ENCODE data around the gene INSIG1.

DNA sequence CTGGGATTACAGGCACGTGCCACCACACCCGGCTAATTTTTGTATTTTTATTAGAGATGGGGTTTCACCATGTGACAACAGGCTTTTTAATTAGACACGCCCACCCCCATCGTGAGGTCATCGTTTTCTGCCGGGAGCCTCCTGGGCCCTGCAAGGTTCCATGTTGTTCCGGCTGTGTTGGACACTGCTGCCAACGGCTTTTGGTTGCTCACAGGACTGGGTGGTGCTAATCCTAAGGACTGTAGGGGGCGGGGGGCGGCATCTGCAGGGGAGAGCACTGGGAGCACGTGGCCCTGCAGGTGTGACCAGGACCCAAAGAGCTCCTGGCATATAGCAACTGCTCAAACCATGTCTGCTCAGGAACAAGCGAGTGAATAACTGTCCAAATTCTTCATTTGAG is 29.5 kb upstream of the INSIG1 start:
- TF ChIP-seq CTCF (conservative IDR thresholded peaks at IDR 0.05; ENCODE audit: low read depth in 2 of 2), result no peak
- no peak for TF ChIP-seq POLR2AphosphoS5 (IDR thresholded peaks at IDR 0.05; ENCODE audit: low read depth)
- TF ChIP-seq CREB1 (CRISPR knock-in tag; IDR thresholded peaks at IDR 0.05; ENCODE audit: low read depth), result no peak
- TF ChIP-seq EZH2 (IDR thresholded peaks at IDR 0.05; ENCODE audit: low read depth, unreplicated experiment), result no peak
- no peak for TF ChIP-seq REST (IDR thresholded peaks at IDR 0.05; ENCODE audit: unreplicated experiment)
- TF ChIP-seq EZH2phosphoT487 (IDR thresholded peaks at IDR 0.05; ENCODE audit: unreplicated experiment), result no peak
- no peak for TF ChIP-seq STAT1 (IDR thresholded peaks at IDR 0.05; ENCODE audit: unreplicated experiment)
- no peak for TF ChIP-seq JUNB (IDR thresholded peaks at IDR 0.05; ENCODE audit: unreplicated experiment)
- TF ChIP-seq, protein P1, sequence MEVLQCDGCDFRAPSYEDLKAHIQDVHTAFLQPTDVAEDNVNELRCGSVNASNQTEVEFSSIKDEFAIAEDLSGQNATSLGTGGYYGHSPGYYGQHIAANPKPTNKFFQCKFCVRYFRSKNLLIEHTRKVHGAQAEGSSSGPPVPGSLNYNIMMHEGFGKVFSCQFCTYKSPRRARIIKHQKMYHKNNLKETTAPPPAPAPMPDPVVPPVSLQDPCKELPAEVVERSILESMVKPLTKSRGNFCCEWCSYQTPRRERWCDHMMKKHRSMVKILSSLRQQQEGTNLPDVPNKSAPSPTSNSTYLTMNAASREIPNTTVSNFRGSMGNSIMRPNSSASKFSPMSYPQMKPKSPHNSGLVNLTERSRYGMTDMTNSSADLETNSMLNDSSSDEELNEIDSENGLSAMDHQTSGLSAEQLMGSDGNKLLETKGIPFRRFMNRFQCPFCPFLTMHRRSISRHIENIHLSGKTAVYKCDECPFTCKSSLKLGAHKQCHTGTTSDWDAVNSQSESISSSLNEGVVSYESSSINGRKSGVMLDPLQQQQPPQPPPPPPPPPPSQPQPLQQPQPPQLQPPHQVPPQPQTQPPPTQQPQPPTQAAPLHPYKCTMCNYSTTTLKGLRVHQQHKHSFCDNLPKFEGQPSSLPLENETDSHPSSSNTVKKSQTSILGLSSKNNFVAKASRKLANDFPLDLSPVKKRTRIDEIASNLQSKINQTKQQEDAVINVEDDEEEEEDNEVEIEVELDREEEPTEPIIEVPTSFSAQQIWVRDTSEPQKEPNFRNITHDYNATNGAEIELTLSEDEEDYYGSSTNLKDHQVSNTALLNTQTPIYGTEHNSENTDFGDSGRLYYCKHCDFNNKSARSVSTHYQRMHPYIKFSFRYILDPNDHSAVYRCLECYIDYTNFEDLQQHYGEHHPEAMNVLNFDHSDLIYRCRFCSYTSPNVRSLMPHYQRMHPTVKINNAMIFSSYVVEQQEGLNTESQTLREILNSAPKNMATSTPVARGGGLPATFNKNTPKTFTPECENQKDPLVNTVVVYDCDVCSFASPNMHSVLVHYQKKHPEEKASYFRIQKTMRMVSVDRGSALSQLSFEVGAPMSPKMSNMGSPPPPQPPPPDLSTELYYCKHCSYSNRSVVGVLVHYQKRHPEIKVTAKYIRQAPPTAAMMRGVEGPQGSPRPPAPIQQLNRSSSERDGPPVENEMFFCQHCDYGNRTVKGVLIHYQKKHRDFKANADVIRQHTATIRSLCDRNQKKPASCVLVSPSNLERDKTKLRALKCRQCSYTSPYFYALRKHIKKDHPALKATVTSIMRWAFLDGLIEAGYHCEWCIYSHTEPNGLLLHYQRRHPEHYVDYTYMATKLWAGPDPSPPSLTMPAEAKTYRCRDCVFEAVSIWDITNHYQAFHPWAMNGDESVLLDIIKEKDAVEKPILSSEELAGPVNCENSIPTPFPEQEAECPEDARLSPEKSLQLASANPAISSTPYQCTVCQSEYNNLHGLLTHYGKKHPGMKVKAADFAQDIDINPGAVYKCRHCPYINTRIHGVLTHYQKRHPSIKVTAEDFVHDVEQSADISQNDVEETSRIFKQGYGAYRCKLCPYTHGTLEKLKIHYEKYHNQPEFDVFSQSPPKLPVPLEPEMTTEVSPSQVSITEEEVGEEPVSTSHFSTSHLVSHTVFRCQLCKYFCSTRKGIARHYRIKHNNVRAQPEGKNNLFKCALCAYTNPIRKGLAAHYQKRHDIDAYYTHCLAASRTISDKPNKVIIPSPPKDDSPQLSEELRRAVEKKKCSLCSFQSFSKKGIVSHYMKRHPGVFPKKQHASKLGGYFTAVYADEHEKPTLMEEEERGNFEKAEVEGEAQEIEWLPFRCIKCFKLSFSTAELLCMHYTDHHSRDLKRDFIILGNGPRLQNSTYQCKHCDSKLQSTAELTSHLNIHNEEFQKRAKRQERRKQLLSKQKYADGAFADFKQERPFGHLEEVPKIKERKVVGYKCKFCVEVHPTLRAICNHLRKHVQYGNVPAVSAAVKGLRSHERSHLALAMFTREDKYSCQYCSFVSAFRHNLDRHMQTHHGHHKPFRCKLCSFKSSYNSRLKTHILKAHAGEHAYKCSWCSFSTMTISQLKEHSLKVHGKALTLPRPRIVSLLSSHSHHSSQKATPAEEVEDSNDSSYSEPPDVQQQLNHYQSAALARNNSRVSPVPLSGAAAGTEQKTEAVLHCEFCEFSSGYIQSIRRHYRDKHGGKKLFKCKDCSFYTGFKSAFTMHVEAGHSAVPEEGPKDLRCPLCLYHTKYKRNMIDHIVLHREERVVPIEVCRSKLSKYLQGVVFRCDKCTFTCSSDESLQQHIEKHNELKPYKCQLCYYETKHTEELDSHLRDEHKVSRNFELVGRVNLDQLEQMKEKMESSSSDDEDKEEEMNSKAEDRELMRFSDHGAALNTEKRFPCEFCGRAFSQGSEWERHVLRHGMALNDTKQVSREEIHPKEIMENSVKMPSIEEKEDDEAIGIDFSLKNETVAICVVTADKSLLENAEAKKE (CRISPR knock-in tag; IDR thresholded peaks at IDR 0.05), result no peak
- no peak for TF ChIP-seq NANOG (IDR thresholded peaks at IDR 0.05; ENCODE audit: borderline replicate concordance)

Measured in GM23338 (cell line).